ENCODE measurements around the gene ETV1. TPM values are rescaled to one million over a fixed set of nuclear protein-coding genes. Genes with fewer than 3 reads are reported as not detected.

Gene ETV1
- total and polyA plus RNA-seq, 9 of the 15 experiments (the other 6 are each of a cell fraction or from before 2014, with no cell fraction given): 7.2 to 27.4 (median 14.0) TPM

- TF ChIP-seq ZNF280B (CRISPR knock-in tag; IDR thresholded peaks at IDR 0.05): no peak
- TF ChIP-seq EGR1 (conservative IDR thresholded peaks at IDR 0.05): peak; percentile 63
- TF ChIP-seq ZNF124 (CRISPR knock-in tag; IDR thresholded peaks at IDR 0.05): no peak
- TF ChIP-seq CBX2 (IDR thresholded peaks at IDR 0.05; ENCODE audit: insufficient read depth, low read length, poor library complexity, severe bottlenecking): no peak
- TF ChIP-seq ZMIZ1 (IDR thresholded peaks at IDR 0.05; ENCODE audit: low read depth in 2 of 2, low read length in 2 of 2): 0 out of 4 replicates have a peak, but pooled peaks of 1 of the 2 experiments have one; percentile 33
- no peak for TF ChIP-seq PCBP1 (IDR thresholded peaks at IDR 0.05; ENCODE audit: low read depth, low read length, poor library complexity, severe bottlenecking)
- peak; percentile 39 for TF ChIP-seq RBBP5 (IDR thresholded peaks at IDR 0.05; ENCODE audit: borderline replicate concordance, insufficient read depth, low read length, poor library complexity, severe bottlenecking)
- 0 out of 2 replicates have a peak, but pooled peaks have one; percentile 47 for TF ChIP-seq HEY1 (CRISPR knock-in tag; IDR thresholded peaks at IDR 0.05; ENCODE audit: borderline replicate concordance)
- TF ChIP-seq ZNF41 (CRISPR knock-in tag; conservative IDR thresholded peaks at IDR 0.05): no peak
- TF ChIP-seq ELF4 (CRISPR knock-in tag; IDR thresholded peaks at IDR 0.05): 0 out of 2 replicates have a peak, but pooled peaks have one; percentile 21
- TF ChIP-seq KAT2B (IDR thresholded peaks at IDR 0.05; ENCODE audit: low read depth, low read length): no peak
- peak; percentile 29; the same call in 1 of the 2 replicates for TF ChIP-seq GABPB1 (CRISPR knock-in tag; IDR thresholded peaks at IDR 0.05)
- TF ChIP-seq ZBTB8A (IDR thresholded peaks at IDR 0.05; ENCODE audit: partially characterized antibody): no peak
- TF ChIP-seq ARID3A (IDR thresholded peaks at IDR 0.05; ENCODE audit: borderline replicate concordance, low read depth, low read length): no peak
- TF ChIP-seq PCBP2 (IDR thresholded peaks at IDR 0.05; ENCODE audit: low read depth, low read length, poor library complexity, severe bottlenecking): no peak
- TF ChIP-seq ZNF512 (tag; IDR thresholded peaks at IDR 0.05): no peak
- peak; percentile 75 for TF ChIP-seq SMAD1 (IDR thresholded peaks at IDR 0.05; ENCODE audit: low read depth, low read length, partially characterized antibody)
Observed at GRCh38 chr7:13990984-13991790, 1.7 kb upstream of the ETV1 start (continued).
